ENCODE results near the gene MGAT5.

MGAT5 gene

GRCh38 chr2:134301928-134302260 lies 48.0 kb downstream of the MGAT5 start:
- no peak for TF ChIP-seq CTCF (IDR thresholded peaks at IDR 0.05; ENCODE audit: insufficient read depth, low read depth, low read length, missing control alignments)
- no peak overlapping the region for H3K4me3 ChIP-seq (ENCODE audit: low read length)
- DNase-seq (ENCODE audit: low read depth), result no peak

- no peak overlapping the region for H3K4me3 ChIP-seq (ENCODE audit: low read length)
- no peak for DNase-seq (ENCODE audit: low read depth)
- TF ChIP-seq CTCF (IDR thresholded peaks at IDR 0.05; ENCODE audit: insufficient read depth, low read depth, low read length, missing control alignments), result no peak
Observed at GRCh38 chr2:134304394-134305108, 50.7 kb downstream of the MGAT5 start.

GRCh38 chr2:134305109-134305491 lies 51.2 kb downstream of the MGAT5 start:
- TF ChIP-seq CTCF (IDR thresholded peaks at IDR 0.05; ENCODE audit: insufficient read depth, low read depth, low read length, missing control alignments), result no peak
- no peak overlapping the region for H3K4me3 ChIP-seq (ENCODE audit: low read length)
- no peak for DNase-seq (ENCODE audit: low read depth)

- no peak for TF ChIP-seq CTCF (IDR thresholded peaks at IDR 0.05; ENCODE audit: insufficient read depth, low read depth, low read length, missing control alignments)
- DNase-seq (ENCODE audit: low read depth), result peak; percentile 76
- no peak overlapping the region for H3K4me3 ChIP-seq (ENCODE audit: low read length)
Observed at GRCh38 chr2:134306521-134306920, 52.6 kb downstream of the MGAT5 start.

- TF ChIP-seq CTCF (IDR thresholded peaks at IDR 0.05; ENCODE audit: insufficient read depth, low read depth, low read length, missing control alignments), result no peak
- DNase-seq (ENCODE audit: low read depth), result no peak
- H3K4me3 ChIP-seq (ENCODE audit: low read length), result no peak overlapping the region
Observed at GRCh38 chr2:134307334-134307733, 53.5 kb downstream of the MGAT5 start.

- H3K4me3 ChIP-seq (ENCODE audit: low read length), result no peak overlapping the region
- no peak for TF ChIP-seq CTCF (IDR thresholded peaks at IDR 0.05; ENCODE audit: insufficient read depth, low read depth, low read length, missing control alignments)
- no peak for DNase-seq (ENCODE audit: low read depth)
Observed at GRCh38 chr2:134308474-134309385, 54.9 kb downstream of the MGAT5 start.

Data from epithelial cell of esophagus (primary cell).